DOHH2 (cell line): ENCODE results near the gene ABCA4.

Experiments
- CTCF ChIP-seq: fragments of 200-600 bp; sonication (generic); IDR thresholded peaks from one replicate; pipeline ENCODE4 v1.5.1; 2014; ENCODE audit warnings: antibody characterized with exemption, mild to moderate bottlenecking, low read depth, low read length; ENCODE audit not compliant: poor library complexity, severe bottlenecking
- EZH2phosphoT487 ChIP-seq: fragments of 200-600 bp; sonication (generic); IDR thresholded peaks from 2 replicates; pipeline ENCODE4 v1.6.1; 2017; ENCODE audit warnings: borderline replicate concordance, mild to moderate bottlenecking, antibody characterized with exemption, low read length, moderate library complexity, mixed read lengths

DNA sequence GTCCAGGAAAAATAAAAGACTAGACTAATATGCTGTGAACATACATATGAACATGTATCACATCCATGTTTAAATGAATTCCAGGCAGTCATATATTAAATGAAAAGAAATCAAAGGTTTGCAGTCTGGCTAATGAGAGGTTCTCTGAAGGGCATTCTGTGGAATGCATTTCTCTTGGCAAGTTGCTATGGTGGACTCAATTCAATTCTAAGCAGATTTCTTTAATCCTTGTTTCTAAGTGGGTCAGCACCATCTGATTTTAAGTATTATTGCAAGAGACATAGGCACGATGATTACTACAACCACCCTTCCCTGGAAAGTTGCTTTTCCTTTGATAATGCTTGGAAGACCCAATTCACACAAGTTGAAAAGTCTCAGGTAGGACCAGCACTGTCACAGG lies 23.9 kb upstream of the ABCA4 start:
- TF ChIP-seq CTCF, result no peak
- no peak for TF ChIP-seq EZH2phosphoT487
